Activated T-cell treated with anti-CD3 and anti-CD28 coated beads for 4 hours (primary cell): Measurements from ENCODE around the gene ENPEP.

ENCODE experiments used
- DNase-seq: peaks from one replicate; pipeline ENCODE4 v3.0.0-alpha.2; 2020

ENPEP gene

DNA sequence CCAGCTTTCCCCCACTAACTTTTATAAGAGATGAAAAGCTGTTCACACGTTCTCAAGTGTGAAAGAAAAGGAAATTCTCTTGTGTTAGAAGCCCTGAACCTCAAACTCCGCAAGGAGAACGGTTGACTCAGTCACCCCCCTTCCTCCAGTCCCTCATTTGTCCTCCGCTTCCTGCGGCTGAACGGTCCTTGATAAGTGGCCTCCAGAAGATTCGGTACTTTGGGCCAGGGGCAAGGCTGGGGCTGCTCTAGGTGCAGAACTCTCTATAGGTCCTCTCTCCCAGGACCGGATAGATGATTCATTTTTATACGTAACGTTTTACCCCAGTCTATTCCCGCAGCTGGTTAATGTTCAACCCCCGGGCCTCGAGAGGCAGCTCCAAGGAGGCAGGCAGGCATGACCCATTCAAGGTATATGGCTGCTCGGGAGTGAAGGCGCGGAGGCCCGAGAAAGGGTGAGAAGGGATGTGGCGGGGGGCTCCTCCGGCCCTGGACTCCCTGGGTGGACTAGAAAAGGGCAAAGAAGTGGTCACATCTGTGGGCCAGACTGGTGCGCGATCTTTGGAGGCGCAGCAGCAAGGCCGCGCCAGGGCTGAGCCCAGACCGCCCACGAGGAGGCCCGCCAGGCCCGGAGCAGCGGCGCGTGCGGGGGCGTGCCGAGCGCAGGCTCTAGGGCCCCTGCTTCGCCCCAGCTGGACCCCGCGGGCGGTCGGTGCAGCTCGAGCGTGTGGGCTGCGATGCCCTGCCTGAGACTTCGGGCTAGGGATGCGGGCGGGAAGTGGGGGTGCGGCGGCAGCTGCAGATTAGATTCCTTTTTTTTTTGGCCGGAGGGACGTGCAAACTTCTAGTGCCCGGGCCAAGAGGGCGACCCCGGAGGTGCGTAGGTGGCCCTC lies 135.2 kb downstream of the ENPEP start:
- no peak for DNase-seq

DNA sequence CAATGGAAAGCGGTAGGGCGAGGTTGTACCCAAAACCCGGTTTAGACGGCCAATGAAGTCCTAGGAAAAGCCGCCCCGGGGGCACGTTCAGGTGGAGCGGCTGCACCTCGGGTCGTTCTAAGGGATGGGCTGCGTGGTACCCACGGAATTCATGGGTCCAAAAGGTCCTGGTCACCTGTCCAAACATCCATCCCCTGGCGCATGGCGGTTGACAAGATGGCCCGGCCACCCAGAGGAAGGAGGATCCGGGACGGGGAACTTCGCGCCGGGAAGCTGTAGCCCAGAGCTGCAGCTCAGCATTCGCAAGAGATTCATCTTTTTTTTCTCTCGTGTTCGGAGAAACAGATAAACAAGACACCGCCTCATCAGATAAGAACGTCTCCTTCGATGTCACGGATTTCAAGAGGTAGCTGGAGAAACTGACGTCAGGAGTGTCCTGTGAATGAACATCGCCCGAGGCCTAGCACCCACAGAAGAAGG lies 136.1 kb downstream of the ENPEP start:
- DNase-seq, result no peak

- no peak for DNase-seq
These were observed 136.8 kb downstream of the ENPEP start for GRCh38 chr4:110612631-110613269.

GRCh38 chr4:110613745-110614144 lies 137.8 kb downstream of the ENPEP start:
- DNase-seq, result no peak

GRCh38 chr4:110614173-110614963 lies 138.4 kb downstream of the ENPEP start:
- no peak for DNase-seq
